Muscle layer of duodenum (tissue), 2 donors: ENCODE results near the gene BCR.

ENCODE experiments used
- H3K27ac ChIP-seq: one replicate; pipeline ENCODE4 v1.7.0; 2013; ENCODE audit warnings: mild to moderate bottlenecking, low read length
- H3K27me3 ChIP-seq: one replicate; pipeline ENCODE4 v1.7.0; 2013; ENCODE audit warnings: low read depth, mild to moderate bottlenecking, control low read depth, low read length
- H3K36me3 ChIP-seq, 2 donors: one replicate each; pipeline ENCODE4 v1.7.0; 2013; ENCODE audit warnings: low read length in 2 of 2, control low read depth in 1 of 2, mild to moderate bottlenecking in 1 of 2; ENCODE audit not compliant: insufficient read depth in 2 of 2, control insufficient read depth in 1 of 2
- H3K4me1 ChIP-seq, 2 donors: one replicate each; pipeline ENCODE4 v1.7.0; 2013; ENCODE audit warnings: low read length in 2 of 2, mild to moderate bottlenecking in 2 of 2, control low read depth in 1 of 2, moderate library complexity in 1 of 2; ENCODE audit not compliant: insufficient read depth in 2 of 2, control insufficient read depth in 1 of 2
- H3K4me3 ChIP-seq, 2 donors: one replicate each; pipeline ENCODE4 v1.7.0; 2013; ENCODE audit warnings: low read length in 2 of 2, low read depth in 1 of 2, mild to moderate bottlenecking in 1 of 2
- H3K9me3 ChIP-seq, 2 donors: one replicate each; pipeline ENCODE4 v1.7.0; 2013; ENCODE audit warnings: low read length in 2 of 2, control low read depth in 1 of 2, mild to moderate bottlenecking in 1 of 2; ENCODE audit not compliant: control insufficient read depth in 1 of 2
- donor health status: healthy.

Gene BCR

DNA sequence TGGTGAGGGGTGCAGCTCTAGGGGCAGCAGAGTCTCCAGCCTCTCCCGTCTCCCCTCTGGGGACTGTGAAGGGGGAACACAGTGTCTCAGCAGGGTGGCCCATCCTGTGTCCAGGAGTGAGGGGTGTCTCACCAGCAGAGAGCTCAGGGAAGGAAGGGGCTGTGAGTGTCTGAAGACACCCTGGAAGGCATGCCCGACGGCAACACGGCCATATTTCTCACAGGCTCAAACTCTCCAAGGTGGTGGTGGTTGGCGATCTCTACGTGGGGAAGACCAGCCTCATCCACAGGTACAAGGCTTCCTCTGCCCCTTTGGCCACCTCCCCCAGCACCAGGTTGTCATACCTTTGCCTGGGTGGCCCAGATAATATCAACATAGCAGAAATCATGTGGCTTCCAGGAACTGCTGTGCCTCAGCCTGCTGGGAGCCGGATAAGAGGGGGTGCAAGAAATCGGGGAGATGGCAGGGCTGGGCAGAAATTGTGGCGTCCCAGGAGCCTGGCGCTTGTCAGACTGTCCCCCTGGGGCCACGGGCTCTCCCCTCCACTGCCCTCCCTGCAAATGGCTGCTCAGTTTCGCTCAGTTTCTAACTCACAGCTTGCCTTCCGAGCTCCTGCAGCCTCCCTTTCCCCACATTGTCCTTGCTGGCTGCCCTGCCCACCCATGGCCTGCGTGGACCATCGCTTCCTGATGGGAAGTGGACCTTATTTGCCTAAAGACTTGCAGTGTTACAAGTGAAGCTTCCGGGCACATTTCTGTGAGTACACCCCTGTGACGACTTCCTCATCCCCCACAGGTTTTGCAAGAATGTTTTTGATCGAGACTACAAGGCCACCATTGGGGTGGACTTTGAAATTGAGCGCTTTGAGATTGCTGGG is 27.8 kb upstream of the BCR start:
- Histone ChIP-seq H3K9me3 (no peaks in the 10 kb centered on the region), H3K27me3 (no peaks in the 10 kb centered on the region), H3K27ac (no peak overlapping the region), H3K36me3 (peaks cover 0 to 9% of the 10 kb centered on the region in 2 donors), H3K4me1 (peaks cover 0 to 8% of the 10 kb centered on the region in 2 donors), H3K4me3 (no peak overlapping the region)

GRCh38 chr22:23153994-23154393 is 26.3 kb upstream of the BCR start:
- Histone ChIP-seq H3K9me3 (no peaks in the 10 kb centered on the region), H3K4me1 (no peaks in the 10 kb centered on the region), H3K36me3 (peaks cover 0 to 15% of the 10 kb centered on the region in 2 donors), H3K27me3 (no peaks in the 10 kb centered on the region), H3K27ac (no peak overlapping the region), H3K4me3 (no peak overlapping the region)

GRCh38 chr22:23154461-23154860 is 25.8 kb upstream of the BCR start:
- Histone ChIP-seq H3K9me3 (no peaks in the 10 kb centered on the region), H3K27ac (no peak overlapping the region), H3K4me3 (no peak overlapping the region), H3K36me3 (peaks cover 0 to 18% of the 10 kb centered on the region in 2 donors), H3K4me1 (no peaks in the 10 kb centered on the region), H3K27me3 (no peaks in the 10 kb centered on the region)

DNA sequence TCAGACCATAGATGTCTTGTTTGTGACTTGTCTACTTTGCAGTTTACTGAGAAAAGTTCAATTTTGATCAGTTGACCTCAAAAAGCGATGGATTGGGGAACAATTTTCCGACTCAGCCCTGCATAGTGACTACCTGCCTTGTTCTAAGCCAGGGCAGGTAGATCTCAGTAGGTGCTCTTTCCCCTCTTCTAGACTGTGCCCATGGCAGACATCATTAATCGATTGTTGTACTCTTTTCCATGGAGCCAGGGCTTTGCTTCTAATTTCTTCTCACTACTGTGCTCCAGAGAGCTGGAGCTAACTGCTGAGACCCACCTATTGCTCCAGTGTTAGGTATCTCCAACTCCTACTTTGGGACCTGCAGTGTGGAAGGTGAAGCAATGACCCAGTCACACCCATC is 25.2 kb upstream of the BCR start:
- Histone ChIP-seq H3K36me3 (peaks cover 0 to 13% of the 10 kb centered on the region in 2 donors), H3K27ac (no peak overlapping the region), H3K27me3 (no peaks in the 10 kb centered on the region), H3K4me3 (no peak overlapping the region), H3K4me1 (no peaks in the 10 kb centered on the region), H3K9me3 (no peaks in the 10 kb centered on the region)

GRCh38 chr22:23155831-23156230 is 24.5 kb upstream of the BCR start:
- peaks cover 0 to 13% of the 10 kb centered on the region in 2 donors for H3K36me3 ChIP-seq
- H3K9me3 ChIP-seq, result no peaks in the 10 kb centered on the region
- no peaks in the 10 kb centered on the region for H3K4me1 ChIP-seq
- H3K4me3 ChIP-seq, result no peak overlapping the region
- no peaks in the 10 kb centered on the region for H3K27me3 ChIP-seq
- no peak overlapping the region for H3K27ac ChIP-seq

DNA sequence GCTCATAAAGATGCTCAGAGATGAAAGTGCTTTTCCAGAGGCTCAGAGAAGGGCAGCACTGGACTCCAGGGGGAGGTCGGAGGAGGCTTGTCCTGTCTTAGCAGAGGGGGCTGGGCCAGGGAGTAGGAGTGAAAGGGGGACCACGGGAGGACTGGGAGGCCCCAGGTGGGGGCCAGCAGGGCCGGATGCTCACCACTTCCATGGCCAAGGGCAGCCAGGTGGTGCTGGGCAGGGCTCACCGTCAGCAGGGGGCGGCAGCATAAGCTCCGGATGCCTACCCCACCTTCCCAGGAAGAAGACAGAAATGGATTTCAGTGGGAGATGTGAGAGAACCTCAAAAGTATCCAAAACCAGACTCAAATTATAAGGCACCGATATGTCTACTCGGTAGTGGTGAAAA is 24.0 kb upstream of the BCR start:
- no peaks in the 10 kb centered on the region for H3K27me3 ChIP-seq
- H3K27ac ChIP-seq, result no peak overlapping the region
- no peaks in the 10 kb centered on the region for H3K4me1 ChIP-seq
- H3K36me3 ChIP-seq, result peaks cover 0 to 13% of the 10 kb centered on the region in 2 donors
- no peak overlapping the region for H3K4me3 ChIP-seq
- no peaks in the 10 kb centered on the region for H3K9me3 ChIP-seq

DNA sequence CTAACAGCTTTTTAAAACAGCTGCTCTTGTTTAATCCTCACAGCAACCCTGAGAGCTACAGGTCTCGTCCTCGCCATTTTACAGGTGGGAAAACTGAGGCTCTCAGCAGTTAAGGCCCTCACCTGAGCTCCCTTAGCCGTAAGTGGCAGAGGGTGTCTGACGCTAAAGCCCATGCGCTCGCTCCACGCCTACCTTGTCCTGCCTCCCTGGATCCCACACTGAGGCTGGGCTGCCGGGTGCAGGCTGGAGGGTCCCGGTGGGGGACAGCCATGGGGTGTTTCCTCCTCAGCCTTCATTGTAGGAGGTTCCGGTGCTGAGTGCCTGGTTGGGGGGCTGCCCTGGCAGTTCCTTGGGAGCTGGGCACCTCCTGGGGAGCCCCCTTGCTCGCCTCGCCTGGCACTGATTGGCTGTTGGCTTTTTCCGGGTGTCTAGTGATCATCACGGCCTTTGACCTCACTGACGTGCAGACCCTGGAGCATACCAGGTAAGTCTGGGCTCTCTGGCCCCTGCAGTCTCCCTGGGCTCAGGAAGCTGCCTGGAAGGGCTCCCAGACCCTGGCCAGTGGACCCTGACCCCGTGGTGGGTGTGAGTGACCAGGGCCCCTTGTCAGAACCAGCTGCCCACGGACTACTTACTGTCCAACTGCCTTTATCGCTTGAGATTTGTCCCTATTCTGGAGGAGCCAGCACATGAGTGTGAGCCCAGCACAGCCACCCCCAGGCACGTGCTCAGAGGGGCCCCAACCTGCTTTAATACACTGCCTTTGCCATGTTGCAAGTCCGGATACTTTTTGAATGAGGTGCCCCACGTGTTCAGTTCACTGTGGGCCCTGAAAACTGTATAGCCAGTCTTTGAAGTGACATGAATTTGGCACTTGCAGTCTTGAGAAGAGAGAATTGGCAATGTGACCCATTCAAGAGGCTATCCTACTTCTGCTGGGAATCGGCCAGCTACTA is 22.5 kb upstream of the BCR start:
- Histone ChIP-seq H3K27ac (no peak overlapping the region), H3K4me3 (no peak overlapping the region), H3K36me3 (peaks cover 0 to 11% of the 10 kb centered on the region in 2 donors), H3K4me1 (no peaks in the 10 kb centered on the region), H3K27me3 (no peaks in the 10 kb centered on the region), H3K9me3 (no peaks in the 10 kb centered on the region)

DNA sequence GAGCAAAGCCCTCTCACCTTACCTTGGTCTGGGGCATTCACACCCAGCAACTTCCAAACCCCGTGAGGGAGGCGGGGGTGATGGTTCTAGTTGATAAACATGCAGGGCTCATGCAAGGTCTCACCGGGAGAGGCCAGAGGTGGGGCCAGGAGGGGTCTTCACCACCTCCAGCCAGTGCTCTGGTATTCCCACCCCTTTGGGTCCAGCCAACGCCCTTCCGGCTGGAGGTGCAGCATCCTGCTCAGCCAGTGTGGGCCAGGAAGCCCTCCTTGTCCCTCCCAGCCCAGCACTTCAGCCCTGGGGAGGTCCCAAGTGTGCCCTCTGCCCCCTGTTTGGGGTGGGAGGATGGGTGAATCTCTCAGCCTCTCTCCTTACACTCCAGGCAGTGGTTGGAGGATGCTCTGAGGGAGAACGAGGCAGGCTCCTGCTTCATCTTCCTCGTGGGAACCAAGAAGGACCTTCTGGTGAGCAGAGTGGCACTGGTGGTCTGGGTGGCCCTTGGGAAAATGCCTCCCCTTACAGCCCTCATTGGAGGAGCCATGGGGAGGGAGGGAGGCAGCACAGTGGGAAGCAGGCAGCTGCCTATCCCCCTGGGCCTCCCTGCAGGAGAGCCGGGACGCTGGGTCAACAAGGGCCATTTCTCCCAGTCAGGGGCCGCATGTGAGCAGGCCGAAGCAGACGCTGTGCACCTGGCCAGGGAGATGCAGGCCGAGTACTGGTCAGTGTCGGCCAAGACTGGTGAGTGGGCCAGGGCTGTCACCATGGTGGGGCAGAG is 21.6 kb upstream of the BCR start:
- Histone ChIP-seq H3K4me1 (no peaks in the 10 kb centered on the region), H3K27ac (no peak overlapping the region), H3K4me3 (no peak overlapping the region), H3K27me3 (no peaks in the 10 kb centered on the region), H3K9me3 (no peaks in the 10 kb centered on the region), H3K36me3 (peaks cover 0 to 11% of the 10 kb centered on the region in 2 donors)

- H3K27ac ChIP-seq, result no peak overlapping the region
- H3K4me1 ChIP-seq, result no peaks in the 10 kb centered on the region
- H3K36me3 ChIP-seq, result peaks cover 0 to 11% of the 10 kb centered on the region in 2 donors
- H3K4me3 ChIP-seq, result no peak overlapping the region
- H3K9me3 ChIP-seq, result no peaks in the 10 kb centered on the region
- no peaks in the 10 kb centered on the region for H3K27me3 ChIP-seq
Observed at GRCh38 chr22:23159291-23159630, 21.0 kb upstream of the BCR start.

- H3K4me1 ChIP-seq, result no peaks in the 10 kb centered on the region
- no peak overlapping the region for H3K4me3 ChIP-seq
- H3K27ac ChIP-seq, result no peak overlapping the region
- no peaks in the 10 kb centered on the region for H3K27me3 ChIP-seq
- H3K9me3 ChIP-seq, result no peaks in the 10 kb centered on the region
- H3K36me3 ChIP-seq, result peaks cover 0 to 11% of the 10 kb centered on the region in 2 donors
Observed at GRCh38 chr22:23161029-23161428, 19.3 kb upstream of the BCR start.

DNA sequence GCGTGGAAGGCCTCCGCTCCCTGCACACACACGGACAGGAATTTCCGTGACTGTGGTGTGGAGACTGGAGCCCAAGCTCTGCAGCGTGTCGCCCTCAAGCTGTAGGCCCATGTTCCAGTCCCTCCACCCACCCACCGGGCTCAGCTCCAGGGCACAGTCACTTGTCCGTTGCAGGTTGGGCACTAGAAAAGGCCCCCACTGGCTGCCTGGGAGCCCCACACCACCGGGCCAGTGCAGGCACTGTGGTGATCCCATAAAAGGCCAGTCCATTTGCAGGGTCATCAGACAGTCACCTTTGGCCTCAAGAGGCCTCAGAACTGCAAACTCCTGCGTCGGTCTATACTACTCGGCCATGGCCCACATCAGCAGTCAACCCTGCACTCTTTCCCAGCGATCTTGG is 18.7 kb upstream of the BCR start:
- H3K9me3 ChIP-seq, result no peaks in the 10 kb centered on the region
- H3K36me3 ChIP-seq, result peaks cover 0 to 11% of the 10 kb centered on the region in 2 donors
- H3K27me3 ChIP-seq, result no peaks in the 10 kb centered on the region
- no peak overlapping the region for H3K27ac ChIP-seq
- H3K4me3 ChIP-seq, result no peak overlapping the region
- H3K4me1 ChIP-seq, result no peaks in the 10 kb centered on the region
